ENCODE data around the gene DYNC1LI1.

- no peak for TF ChIP-seq TEAD4 (CRISPR knock-in tag; IDR thresholded peaks at IDR 0.05)
- no peak for TF ChIP-seq CREM (CRISPR knock-in tag; IDR thresholded peaks at IDR 0.05)
- TF ChIP-seq, protein P1, sequence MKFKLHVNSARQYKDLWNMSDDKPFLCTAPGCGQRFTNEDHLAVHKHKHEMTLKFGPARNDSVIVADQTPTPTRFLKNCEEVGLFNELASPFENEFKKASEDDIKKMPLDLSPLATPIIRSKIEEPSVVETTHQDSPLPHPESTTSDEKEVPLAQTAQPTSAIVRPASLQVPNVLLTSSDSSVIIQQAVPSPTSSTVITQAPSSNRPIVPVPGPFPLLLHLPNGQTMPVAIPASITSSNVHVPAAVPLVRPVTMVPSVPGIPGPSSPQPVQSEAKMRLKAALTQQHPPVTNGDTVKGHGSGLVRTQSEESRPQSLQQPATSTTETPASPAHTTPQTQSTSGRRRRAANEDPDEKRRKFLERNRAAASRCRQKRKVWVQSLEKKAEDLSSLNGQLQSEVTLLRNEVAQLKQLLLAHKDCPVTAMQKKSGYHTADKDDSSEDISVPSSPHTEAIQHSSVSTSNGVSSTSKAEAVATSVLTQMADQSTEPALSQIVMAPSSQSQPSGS (CRISPR knock-in tag; IDR thresholded peaks at IDR 0.05; ENCODE audit: borderline replicate concordance, low read depth), result no peak
- TF ChIP-seq CTCF (IDR thresholded peaks at IDR 0.05), result no peak
- no peak for TF ChIP-seq USF2 (CRISPR knock-in tag; IDR thresholded peaks at IDR 0.05)
- TF ChIP-seq OVOL2 (CRISPR knock-in tag; IDR thresholded peaks at IDR 0.05; ENCODE audit: borderline replicate concordance), result no peak
- no peak for TF ChIP-seq GRHL2 (CRISPR knock-in tag; IDR thresholded peaks at IDR 0.05; ENCODE audit: insufficient replicate concordance, severe bottlenecking)
- TF ChIP-seq, protein P2, sequence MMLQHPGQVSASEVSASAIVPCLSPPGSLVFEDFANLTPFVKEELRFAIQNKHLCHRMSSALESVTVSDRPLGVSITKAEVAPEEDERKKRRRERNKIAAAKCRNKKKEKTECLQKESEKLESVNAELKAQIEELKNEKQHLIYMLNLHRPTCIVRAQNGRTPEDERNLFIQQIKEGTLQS (CRISPR knock-in tag; conservative IDR thresholded peaks at IDR 0.05), result no peak
- no peak for TF ChIP-seq ELF4 (CRISPR knock-in tag; IDR thresholded peaks at IDR 0.05; ENCODE audit: low read depth)
- TF ChIP-seq ZNF232 (CRISPR knock-in tag; IDR thresholded peaks at IDR 0.05), result no peak
- no peak for TF ChIP-seq ZBTB21 (CRISPR knock-in tag; IDR thresholded peaks at IDR 0.05; ENCODE audit: borderline replicate concordance)
- TF ChIP-seq NFYB (CRISPR knock-in tag; conservative IDR thresholded peaks at IDR 0.05; ENCODE audit: low read depth), result no peak
- TF ChIP-seq GTF2I (CRISPR knock-in tag; conservative IDR thresholded peaks at IDR 0.05), result no peak
- no peak for TF ChIP-seq ZNF671 (CRISPR knock-in tag; IDR thresholded peaks at IDR 0.05)
These were observed 25.7 kb upstream of the DYNC1LI1 start for GRCh38 chr3:32596282-32596908.

Measured in WTC11 (cell line).